Measurements from ENCODE around the gene IRF3. TPM values are rescaled to one million over a fixed set of nuclear protein-coding genes. Genes with fewer than 3 reads are reported as not detected.

Gene IRF3
- total and polyA plus RNA-seq, 10 of the 15 experiments (the other 5 are each of a cell fraction or from before 2014, with no cell fraction given), result 5.5 to 110 (median 63.4) TPM

DNA sequence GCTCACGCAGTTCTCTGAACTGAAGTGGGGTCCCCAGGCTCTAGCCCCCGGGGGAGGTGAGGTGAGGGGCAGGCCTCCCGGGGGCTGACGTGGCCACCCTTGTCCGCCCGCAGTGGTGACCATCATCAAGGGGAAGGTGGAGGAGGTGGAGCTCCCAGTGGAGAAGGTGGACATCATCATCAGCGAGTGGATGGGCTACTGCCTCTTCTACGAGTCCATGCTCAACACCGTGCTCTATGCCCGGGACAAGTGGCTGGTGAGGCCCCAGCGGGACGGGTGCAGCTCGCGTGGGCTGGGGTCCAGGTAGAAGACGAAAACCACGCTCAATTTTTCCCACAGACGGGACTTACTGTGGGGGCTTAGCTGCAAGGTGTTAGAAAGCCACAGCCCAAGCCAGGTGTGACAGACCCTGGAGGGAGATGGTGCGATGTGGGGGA lies 18.2 kb upstream of the IRF3 start:
- Histone ChIP-seq H3K4me1 (ENCODE audit: control insufficient read depth, insufficient read depth, low read length) (peaks cover 12% of the 10 kb centered on the region), H4K20me1 (ENCODE audit: control insufficient read depth, insufficient read depth) (peaks cover 16% of the 10 kb centered on the region), H3K27me3 (replicated peaks in 1 of 2; ENCODE audit: control insufficient read depth in 2 of 2, insufficient read depth in 2 of 2, low read length in 1 of 2) (no peaks in the 10 kb centered on the region), H3K4me3 (no peak overlapping the region), H3K9ac (ENCODE audit: control insufficient read depth, insufficient read depth, low read length) (no peak overlapping the region), H3K27ac (ENCODE audit: control insufficient read depth, insufficient read depth) (no peak overlapping the region), H3K36me3 (ENCODE audit: control insufficient read depth in 2 of 2, insufficient read depth in 2 of 2, low read length in 1 of 2) (peaks cover 24 to 44% of the 10 kb centered on the region in 2 experiments), H2AFZ (ENCODE audit: control insufficient read depth, low read depth, low read length) (no peak overlapping the region), H3K4me2 (ENCODE audit: control insufficient read depth, insufficient read depth) (no peak overlapping the region), H3K79me2 (ENCODE audit: control insufficient read depth, insufficient read depth, low read length) (peaks cover 31% of the 10 kb centered on the region), H3K9me3 (replicated peaks; ENCODE audit: control insufficient read depth, insufficient read depth, low read length) (no peaks in the 10 kb centered on the region)
- BruUV-seq (replicated peaks), result no TSS peak
- ChIA-PET POLR2A (no interaction called here), CTCF (interaction anchor here (0.5 to 2.0 kb wide), 7 partner anchors 9 to 309 kb away, joined by 3 to 6 read pairs (median 3); partner anchors contain the start of gene RRAS), SMC1A (ENCODE audit: uncharacterized antibody, unreplicated experiment) (no interaction called here), RAD21 (ENCODE audit: unreplicated experiment) (no interaction called here)
- FAIRE-seq (no peak), DNase-seq (ENCODE audit: low read depth, low spot score) (no peak), ATAC-seq (no peak)
- intact Hi-C loops (cut with micrococcal nuclease; ENCODE audit: unreplicated experiment) (no loop called here), in situ Hi-C loops (cut with MboI) (no loop called here)
- no peak for TF ChIP-seq MTA2 (IDR thresholded peaks at IDR 0.05; ENCODE audit: low read depth)
- no peak for TF ChIP-seq BMI1 (IDR thresholded peaks at IDR 0.05; ENCODE audit: borderline replicate concordance)
- TF ChIP-seq TCF3 (IDR thresholded peaks at IDR 0.05; ENCODE audit: borderline replicate concordance, insufficient read depth, low read depth, low read length), result no peak
- 92% methylated on average over 18 of the region's 18 CpGs for WGBS (ENCODE audit: insufficient coverage, insufficient replicate concordance, low lambda C conversion rate, missing lambda C conversion rate)

DNA sequence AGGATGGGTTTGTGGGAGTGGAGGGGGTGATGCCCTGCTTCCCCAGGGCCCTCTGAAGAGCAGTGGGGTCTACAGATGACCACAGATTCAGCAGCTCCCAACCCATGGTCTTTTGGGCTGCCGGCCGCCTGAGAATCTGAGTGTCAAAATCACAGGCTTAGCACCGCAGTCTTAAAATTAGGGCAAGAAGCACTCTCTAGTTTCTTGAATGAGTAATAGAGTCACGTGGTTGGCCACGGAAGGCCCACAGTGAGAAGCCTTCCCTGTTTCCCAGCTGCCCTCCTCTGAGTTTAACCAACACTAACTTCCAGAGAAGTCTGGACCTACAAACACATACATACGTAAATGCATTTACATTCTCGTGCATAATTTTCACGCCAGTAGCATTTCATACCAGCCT lies 16.6 kb upstream of the IRF3 start:
- Histone ChIP-seq H3K4me1 (ENCODE audit: control insufficient read depth, insufficient read depth, low read length) (peaks cover 12% of the 10 kb centered on the region), H3K79me2 (ENCODE audit: control insufficient read depth, insufficient read depth, low read length) (peaks cover 45% of the 10 kb centered on the region), H3K27ac (ENCODE audit: control insufficient read depth, insufficient read depth) (no peak overlapping the region), H3K9ac (ENCODE audit: control insufficient read depth, insufficient read depth, low read length) (no peak overlapping the region), H3K36me3 (ENCODE audit: control insufficient read depth in 2 of 2, insufficient read depth in 2 of 2, low read length in 1 of 2) (peaks cover 24 to 36% of the 10 kb centered on the region in 2 experiments), H3K9me3 (replicated peaks; ENCODE audit: control insufficient read depth, insufficient read depth, low read length) (no peaks in the 10 kb centered on the region), H3K4me3 (no peak overlapping the region), H3K27me3 (replicated peaks in 1 of 2; ENCODE audit: control insufficient read depth in 2 of 2, insufficient read depth in 2 of 2, low read length in 1 of 2) (no peaks in the 10 kb centered on the region), H4K20me1 (ENCODE audit: control insufficient read depth, insufficient read depth) (peaks cover 16% of the 10 kb centered on the region), H2AFZ (ENCODE audit: control insufficient read depth, low read depth, low read length) (no peak overlapping the region), H3K4me2 (ENCODE audit: control insufficient read depth, insufficient read depth) (no peak overlapping the region)
- RAD21 ChIA-PET (ENCODE audit: unreplicated experiment), result no interaction called here
- TF ChIP-seq POLR2AphosphoS5 (IDR thresholded peaks at IDR 0.05; ENCODE audit: low read length) (peak; percentile 35; the same call in 1 of the 2 replicates), KAT2A (conservative IDR thresholded peaks at IDR 0.05; ENCODE audit: control insufficient read depth, low read depth, low read length) (no peak), SUPT20H (IDR thresholded peaks at IDR 0.05; ENCODE audit: borderline replicate concordance, control insufficient read depth, low read depth, low read length) (no peak), SIN3A (IDR thresholded peaks at IDR 0.05; ENCODE audit: low read depth, low read length) (no peak)
- TF ChIP-seq, protein P1, sequence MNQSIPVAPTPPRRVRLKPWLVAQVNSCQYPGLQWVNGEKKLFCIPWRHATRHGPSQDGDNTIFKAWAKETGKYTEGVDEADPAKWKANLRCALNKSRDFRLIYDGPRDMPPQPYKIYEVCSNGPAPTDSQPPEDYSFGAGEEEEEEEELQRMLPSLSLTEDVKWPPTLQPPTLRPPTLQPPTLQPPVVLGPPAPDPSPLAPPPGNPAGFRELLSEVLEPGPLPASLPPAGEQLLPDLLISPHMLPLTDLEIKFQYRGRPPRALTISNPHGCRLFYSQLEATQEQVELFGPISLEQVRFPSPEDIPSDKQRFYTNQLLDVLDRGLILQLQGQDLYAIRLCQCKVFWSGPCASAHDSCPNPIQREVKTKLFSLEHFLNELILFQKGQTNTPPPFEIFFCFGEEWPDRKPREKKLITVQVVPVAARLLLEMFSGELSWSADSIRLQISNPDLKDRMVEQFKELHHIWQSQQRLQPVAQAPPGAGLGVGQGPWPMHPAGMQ (IDR thresholded peaks at IDR 0.05; ENCODE audit: borderline replicate concordance), result no peak
- no TSS peak for BruUV-seq (replicated peaks)
- SMC1A ChIA-PET (ENCODE audit: uncharacterized antibody, unreplicated experiment), result interaction anchor here (1.6 kb wide), 1 partner anchor 9 kb away, joined by 6 read pairs; no protein-coding TSS in a partner anchor
- POLR2A ChIA-PET, result interaction anchor here (1.0 kb wide), 1 partner anchor 10 kb away, joined by 6 read pairs; no protein-coding TSS in a partner anchor
- in situ Hi-C loops (cut with MboI), result no loop called here
- intact Hi-C loops (cut with micrococcal nuclease; ENCODE audit: unreplicated experiment), result no loop called here
- CTCF ChIA-PET, result interaction anchor here (1.3 to 1.9 kb wide), 3 partner anchors 9 to 112 kb away, joined by 3 to 12 read pairs (median 11); partner anchors contain the start of gene RRAS
- DNase-seq (ENCODE audit: low read depth, low spot score) (no peak), ATAC-seq (no peak), FAIRE-seq (no peak)
- WGBS (ENCODE audit: insufficient coverage, insufficient replicate concordance, low lambda C conversion rate, missing lambda C conversion rate), result 78% methylated on average over 8 of the region's 8 CpGs
